Measurements from ENCODE around the gene ARL4C.

ARL4C gene

DNA sequence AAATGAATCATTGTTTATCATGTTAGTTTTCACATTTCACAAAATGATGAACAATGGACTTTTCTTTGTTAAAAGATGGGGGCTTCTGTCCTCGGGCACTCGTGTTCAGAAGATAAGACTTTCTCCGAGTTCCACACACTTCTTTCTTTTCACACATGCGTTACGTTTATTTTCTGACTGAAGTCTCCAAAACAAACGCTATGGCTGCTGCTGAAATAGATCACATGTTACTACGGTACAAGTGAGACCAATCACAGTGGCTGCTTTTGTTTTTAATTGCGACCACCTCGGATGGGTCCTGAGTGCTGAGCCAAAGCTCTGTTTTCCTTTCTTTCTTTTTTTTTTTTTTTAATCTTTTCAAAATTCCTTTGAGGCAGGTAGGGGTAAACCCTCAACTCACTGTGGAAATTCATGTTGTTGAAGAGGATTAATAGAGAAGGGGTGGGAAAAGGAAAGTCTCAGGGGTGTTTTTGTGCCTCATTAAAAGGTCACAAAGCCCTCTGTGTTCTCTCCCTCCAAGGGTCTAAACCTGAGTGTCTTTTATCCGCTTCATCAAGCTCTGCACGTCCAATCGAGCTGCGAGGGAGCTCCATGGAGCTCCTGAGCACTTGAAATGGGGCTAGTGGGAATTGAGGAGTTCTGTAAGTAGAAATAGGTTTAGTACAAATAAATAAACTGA is 48.2 kb downstream of the ARL4C start:
- DNase-seq (ENCODE audit: low read depth in 1 of 2, low spot score in 1 of 2): no peak

- DNase-seq (ENCODE audit: low read depth in 1 of 2, low spot score in 1 of 2): no peak
Measured at GRCh38 chr2:234447963-234448362, 48.9 kb downstream of the ARL4C start.

GRCh38 chr2:234447189-234447588 is 49.7 kb downstream of the ARL4C start:
- no peak for DNase-seq (ENCODE audit: low read depth in 1 of 2, low spot score in 1 of 2)

DNA sequence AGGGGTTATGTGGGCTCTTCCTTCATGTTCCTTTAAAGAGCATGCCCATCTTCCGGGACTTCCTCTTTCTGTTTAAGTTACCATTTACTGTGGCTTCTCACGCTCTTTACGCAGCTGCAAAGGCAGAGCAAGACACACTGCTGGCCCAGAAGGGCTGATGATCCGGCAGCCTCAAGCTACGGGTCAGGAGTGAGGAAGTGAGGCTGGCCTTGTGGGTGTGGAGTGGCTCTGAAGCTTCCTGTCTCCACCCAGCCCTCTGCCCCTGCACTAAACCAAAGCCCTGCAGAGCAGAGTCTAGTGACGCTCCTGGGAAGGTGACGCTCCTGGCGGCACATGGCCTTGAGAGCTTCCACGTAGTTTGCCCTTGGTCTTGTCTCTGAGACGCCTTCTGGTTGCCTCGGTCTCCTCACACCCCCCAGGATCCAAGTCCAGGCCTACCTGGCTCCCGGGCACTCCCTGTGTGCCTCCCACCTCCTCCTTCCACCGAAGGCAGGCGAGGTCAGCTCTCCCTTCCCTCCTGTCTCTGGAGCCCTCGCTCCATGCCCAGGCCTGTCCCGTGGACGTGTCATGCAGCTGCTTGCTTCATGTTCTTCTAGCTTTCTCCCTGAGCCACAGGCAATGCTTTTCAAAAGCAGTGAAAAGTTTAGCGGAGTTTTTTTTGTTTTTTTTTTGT is 50.3 kb downstream of the ARL4C start:
- peak; percentile 46 to 64 for DNase-seq (ENCODE audit: low read depth in 1 of 2, low spot score in 1 of 2)

GRCh38 chr2:234444893-234445292 is 52.0 kb downstream of the ARL4C start:
- peak in 1 of 2 donors; percentile 28 for DNase-seq (ENCODE audit: low read depth in 1 of 2, low spot score in 1 of 2)

DNA sequence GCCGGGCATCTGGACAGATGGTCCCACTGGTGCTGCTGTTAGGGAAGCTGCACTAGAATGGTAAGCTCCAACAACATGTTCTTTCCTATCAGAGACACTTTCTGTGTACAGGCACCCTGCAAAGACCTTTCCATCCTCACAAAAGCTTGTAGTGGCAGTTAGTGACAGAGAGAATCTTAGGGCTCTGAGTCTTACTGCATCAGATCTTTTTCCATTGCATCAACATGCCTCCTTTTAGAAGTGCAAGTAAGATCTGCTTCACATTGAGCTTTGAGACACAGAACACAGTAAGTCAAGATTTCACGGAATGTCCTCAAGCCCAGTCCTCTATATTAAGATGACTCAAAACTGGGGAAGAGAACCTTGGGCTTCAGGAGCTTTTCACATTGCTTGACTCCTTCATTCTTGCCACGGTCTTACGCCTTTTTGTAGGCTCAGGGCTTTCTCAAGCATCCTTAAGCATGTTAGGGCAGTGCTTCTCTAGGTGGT is 52.6 kb downstream of the ARL4C start:
- no peak for DNase-seq (ENCODE audit: low read depth in 1 of 2, low spot score in 1 of 2)

All from stimulated activated CD4-positive, alpha-beta T cell treated with anti-CD3 and anti-CD28 coated beads, Interleukin-15, amount 100 ng/mL, for 1 hour (primary cell).